ENCODE data around the gene DAD1.

DAD1 gene

GRCh38 chr14:22580625-22581024 is 8.4 kb downstream of the DAD1 start:
- Histone ChIP-seq H3K36me3 (ENCODE audit: insufficient read depth, low read depth, low read length) (0 out of 2 replicates have a peak, but pooled peaks cover 14% of the 10 kb centered on the region), H3K4me3 (ENCODE audit: low read length) (no peak overlapping the region)

GRCh38 chr14:22579881-22580280 is 9.1 kb downstream of the DAD1 start:
- H3K9me3 ChIP-seq (ENCODE audit: insufficient read depth, low read depth, low read length) = no peaks in the 10 kb centered on the region
- no peak overlapping the region for H3K4me3 ChIP-seq (ENCODE audit: low read length)
- no peaks in the 10 kb centered on the region for H3K4me1 ChIP-seq (ENCODE audit: insufficient read depth, low read length)
- peaks cover 13% of the 10 kb centered on the region for H3K36me3 ChIP-seq (ENCODE audit: insufficient read depth, low read depth, low read length)
- H3K27ac ChIP-seq (ENCODE audit: low read length) = no peak overlapping the region
- H3K27me3 ChIP-seq (ENCODE audit: insufficient read depth, low read length) = no peaks in the 10 kb centered on the region
- H3K9ac ChIP-seq (ENCODE audit: low read depth, low read length) = no peak overlapping the region

More at GRCh38 chr14:22580625-22581024, 8.4 kb downstream of the DAD1 start:
- H3K4me1 ChIP-seq (ENCODE audit: insufficient read depth, low read length) = no peaks in the 10 kb centered on the region
- H3K27me3 ChIP-seq (ENCODE audit: insufficient read depth, low read length) = no peaks in the 10 kb centered on the region
- no peaks in the 10 kb centered on the region for H3K9me3 ChIP-seq (ENCODE audit: insufficient read depth, low read depth, low read length)
- H3K9ac ChIP-seq (ENCODE audit: low read depth, low read length) = no peak overlapping the region
- H3K27ac ChIP-seq (ENCODE audit: low read length) = no peak overlapping the region

- H3K27me3 ChIP-seq (ENCODE audit: insufficient read depth, low read length) = no peaks in the 10 kb centered on the region
- no peak overlapping the region for H3K9ac ChIP-seq (ENCODE audit: low read depth, low read length)
- peaks cover 19% of the 10 kb centered on the region for H3K36me3 ChIP-seq (ENCODE audit: insufficient read depth, low read depth, low read length)
- no peaks in the 10 kb centered on the region for H3K4me1 ChIP-seq (ENCODE audit: insufficient read depth, low read length)
- no peaks in the 10 kb centered on the region for H3K9me3 ChIP-seq (ENCODE audit: insufficient read depth, low read depth, low read length)
- no peak overlapping the region for H3K4me3 ChIP-seq (ENCODE audit: low read length)
- no peak overlapping the region for H3K27ac ChIP-seq (ENCODE audit: low read length)
Measured at GRCh38 chr14:22579236-22579635, 9.8 kb downstream of the DAD1 start.

GRCh38 chr14:22577334-22577908 is 11.6 kb downstream of the DAD1 start:
- H3K27ac ChIP-seq (ENCODE audit: low read length) = no peak overlapping the region
- no peak overlapping the region for H3K9ac ChIP-seq (ENCODE audit: low read depth, low read length)
- no peaks in the 10 kb centered on the region for H3K27me3 ChIP-seq (ENCODE audit: insufficient read depth, low read length)
- no peaks in the 10 kb centered on the region for H3K4me1 ChIP-seq (ENCODE audit: insufficient read depth, low read length)
- no peaks in the 10 kb centered on the region for H3K9me3 ChIP-seq (ENCODE audit: insufficient read depth, low read depth, low read length)
- H3K4me3 ChIP-seq (ENCODE audit: low read length) = no peak overlapping the region
- peaks cover 34% of the 10 kb centered on the region for H3K36me3 ChIP-seq (ENCODE audit: insufficient read depth, low read depth, low read length)

GRCh38 chr14:22573804-22574203 is 15.2 kb downstream of the DAD1 start:
- Histone ChIP-seq H3K9me3 (ENCODE audit: insufficient read depth, low read depth, low read length) (no peaks in the 10 kb centered on the region), H3K4me1 (ENCODE audit: insufficient read depth, low read length) (peaks cover 3% of the 10 kb centered on the region; the same call in 1 of the 2 replicates), H3K36me3 (ENCODE audit: insufficient read depth, low read depth, low read length) (peaks cover 43% of the 10 kb centered on the region), H3K4me3 (ENCODE audit: low read length) (no peak overlapping the region), H3K27me3 (ENCODE audit: insufficient read depth, low read length) (no peaks in the 10 kb centered on the region), H3K27ac (ENCODE audit: low read length) (no peak overlapping the region), H3K9ac (ENCODE audit: low read depth, low read length) (no peak overlapping the region)

- H3K9ac ChIP-seq (ENCODE audit: low read depth, low read length) = no peak overlapping the region
- H3K36me3 ChIP-seq (ENCODE audit: insufficient read depth, low read depth, low read length) = peaks cover 51% of the 10 kb centered on the region
- H3K27ac ChIP-seq (ENCODE audit: low read length) = no peak overlapping the region
Measured at GRCh38 chr14:22572562-22573058, 16.4 kb downstream of the DAD1 start.

GRCh38 chr14:22570132-22570949 is 18.7 kb downstream of the DAD1 start:
- Histone ChIP-seq H3K4me3 (ENCODE audit: low read length) (peak overlapping the region; percentile 40; the same call in 1 of the 2 replicates), H3K9me3 (ENCODE audit: insufficient read depth, low read depth, low read length) (no peaks in the 10 kb centered on the region), H3K9ac (ENCODE audit: low read depth, low read length) (peak overlapping the region; percentile 61; the same call in 1 of the 2 replicates), H3K27me3 (ENCODE audit: insufficient read depth, low read length) (no peaks in the 10 kb centered on the region), H3K27ac (ENCODE audit: low read length) (peak overlapping the region; percentile 20), H3K4me1 (ENCODE audit: insufficient read depth, low read length) (peaks cover 3% of the 10 kb centered on the region; the same call in 1 of the 2 replicates), H3K36me3 (ENCODE audit: insufficient read depth, low read depth, low read length) (peaks cover 70% of the 10 kb centered on the region)

More at GRCh38 chr14:22572562-22573058, 16.4 kb downstream of the DAD1 start:
- no peaks in the 10 kb centered on the region for H3K9me3 ChIP-seq (ENCODE audit: insufficient read depth, low read depth, low read length)
- no peak overlapping the region for H3K4me3 ChIP-seq (ENCODE audit: low read length)
- H3K27me3 ChIP-seq (ENCODE audit: insufficient read depth, low read length) = no peaks in the 10 kb centered on the region
- H3K4me1 ChIP-seq (ENCODE audit: insufficient read depth, low read length) = peaks cover 3% of the 10 kb centered on the region; the same call in 1 of the 2 replicates

- Histone ChIP-seq H3K27ac (ENCODE audit: low read length) (no peak overlapping the region), H3K36me3 (ENCODE audit: insufficient read depth, low read depth, low read length) (peaks cover 70% of the 10 kb centered on the region), H3K4me1 (ENCODE audit: insufficient read depth, low read length) (peaks cover 3% of the 10 kb centered on the region; the same call in 1 of the 2 replicates), H3K9me3 (ENCODE audit: insufficient read depth, low read depth, low read length) (no peaks in the 10 kb centered on the region), H3K9ac (ENCODE audit: low read depth, low read length) (no peak overlapping the region), H3K27me3 (ENCODE audit: insufficient read depth, low read length) (no peaks in the 10 kb centered on the region), H3K4me3 (ENCODE audit: low read length) (no peak overlapping the region)
Measured at GRCh38 chr14:22569737-22570131, 19.3 kb downstream of the DAD1 start.

- Histone ChIP-seq H3K27me3 (ENCODE audit: insufficient read depth, low read length) (no peaks in the 10 kb centered on the region), H3K9ac (ENCODE audit: low read depth, low read length) (no peak overlapping the region), H3K4me1 (ENCODE audit: insufficient read depth, low read length) (peaks cover 3% of the 10 kb centered on the region; the same call in 1 of the 2 replicates), H3K9me3 (ENCODE audit: insufficient read depth, low read depth, low read length) (no peaks in the 10 kb centered on the region), H3K36me3 (ENCODE audit: insufficient read depth, low read depth, low read length) (peaks cover 70% of the 10 kb centered on the region), H3K27ac (ENCODE audit: low read length) (no peak overlapping the region), H3K4me3 (ENCODE audit: low read length) (no peak overlapping the region)
Measured at GRCh38 chr14:22569106-22569736, 19.8 kb downstream of the DAD1 start.

GRCh38 chr14:22567437-22567836 is 21.6 kb downstream of the DAD1 start:
- Histone ChIP-seq H3K27ac (ENCODE audit: low read length) (no peak overlapping the region), H3K36me3 (ENCODE audit: insufficient read depth, low read depth, low read length) (peaks cover 61% of the 10 kb centered on the region), H3K9me3 (ENCODE audit: insufficient read depth, low read depth, low read length) (no peaks in the 10 kb centered on the region), H3K27me3 (ENCODE audit: insufficient read depth, low read length) (no peaks in the 10 kb centered on the region), H3K9ac (ENCODE audit: low read depth, low read length) (no peak overlapping the region), H3K4me1 (ENCODE audit: insufficient read depth, low read length) (peaks cover 3% of the 10 kb centered on the region; the same call in 1 of the 2 replicates), H3K4me3 (ENCODE audit: low read length) (no peak overlapping the region)

- Histone ChIP-seq H3K4me1 (ENCODE audit: insufficient read depth, low read length) (peaks cover 3% of the 10 kb centered on the region; the same call in 1 of the 2 replicates), H3K9me3 (ENCODE audit: insufficient read depth, low read depth, low read length) (no peaks in the 10 kb centered on the region), H3K27ac (ENCODE audit: low read length) (no peak overlapping the region), H3K4me3 (ENCODE audit: low read length) (no peak overlapping the region), H3K27me3 (ENCODE audit: insufficient read depth, low read length) (no peaks in the 10 kb centered on the region), H3K9ac (ENCODE audit: low read depth, low read length) (no peak overlapping the region), H3K36me3 (ENCODE audit: insufficient read depth, low read depth, low read length) (peaks cover 55% of the 10 kb centered on the region)
Measured at GRCh38 chr14:22566845-22567244, 22.2 kb downstream of the DAD1 start.
